ENCODE results near the gene INTS6L.

The INTS6L gene, protein sequence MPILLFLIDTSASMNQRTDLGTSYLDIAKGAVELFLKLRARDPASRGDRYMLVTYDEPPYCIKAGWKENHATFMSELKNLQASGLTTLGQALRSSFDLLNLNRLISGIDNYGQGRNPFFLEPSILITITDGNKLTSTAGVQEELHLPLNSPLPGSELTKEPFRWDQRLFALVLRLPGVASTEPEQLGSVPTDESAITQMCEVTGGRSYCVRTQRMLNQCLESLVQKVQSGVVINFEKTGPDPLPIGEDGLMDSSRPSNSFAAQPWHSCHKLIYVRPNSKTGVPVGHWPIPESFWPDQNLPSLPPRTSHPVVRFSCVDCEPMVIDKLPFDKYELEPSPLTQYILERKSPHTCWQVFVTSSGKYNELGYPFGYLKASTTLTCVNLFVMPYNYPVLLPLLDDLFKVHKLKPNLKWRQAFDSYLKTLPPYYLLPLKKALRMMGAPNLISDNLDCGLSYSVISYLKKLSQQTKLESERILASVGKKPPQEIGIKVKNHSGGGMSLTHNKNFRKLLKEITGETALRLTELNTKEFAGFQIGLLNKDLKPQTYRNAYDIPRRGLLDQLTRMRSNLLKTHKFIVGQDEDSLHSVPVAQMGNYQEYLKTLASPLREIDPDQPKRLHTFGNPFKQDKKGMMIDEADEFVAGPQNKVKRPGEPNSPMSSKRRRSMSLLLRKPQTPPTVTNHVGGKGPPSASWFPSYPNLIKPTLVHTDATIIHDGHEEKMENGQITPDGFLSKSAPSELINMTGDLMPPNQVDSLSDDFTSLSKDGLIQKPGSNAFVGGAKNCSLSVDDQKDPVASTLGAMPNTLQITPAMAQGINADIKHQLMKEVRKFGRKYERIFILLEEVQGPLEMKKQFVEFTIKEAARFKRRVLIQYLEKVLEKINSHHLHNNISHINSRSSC

GRCh38 chrX:135520553-135521404 is at the start of gene INTS6L:
Gene INTS6L, plus strand, starts transcription at chrX:135520660. Its CDS starts 333 bp downstream, at chrX:135520993.
- peak; percentile 73 for DNase-seq (ENCODE audit: low read depth)

DNA sequence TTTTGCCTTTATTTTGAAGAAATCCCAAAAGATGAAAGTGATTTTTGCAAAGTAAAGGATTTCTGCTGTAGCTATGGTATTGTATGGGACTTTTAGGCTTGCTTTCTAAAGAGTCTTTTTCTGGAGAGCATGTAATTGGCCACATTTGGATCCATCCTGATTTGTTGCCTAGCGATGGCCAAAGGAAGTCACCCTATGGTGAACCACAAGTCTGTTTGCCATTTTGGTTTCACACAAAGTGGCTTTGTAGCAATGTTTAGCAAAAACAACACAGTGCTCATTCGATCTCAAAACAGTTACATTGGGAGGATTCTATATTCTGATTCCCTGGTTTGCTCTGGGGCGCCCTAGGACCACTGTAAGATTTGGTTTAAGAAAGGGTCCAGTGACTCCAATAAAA is 44.1 kb upstream of the INTS6L start:
- DNase-seq (ENCODE audit: low read depth), result no peak

GRCh38 chrX:135477576-135477975 is 42.9 kb upstream of the INTS6L start:
- DNase-seq (ENCODE audit: low read depth), result peak; percentile 2

- no peak for DNase-seq (ENCODE audit: low read depth)
These were observed 40.4 kb upstream of the INTS6L start for GRCh38 chrX:135480076-135480475.

- no peak for DNase-seq (ENCODE audit: low read depth)
These were observed 38.7 kb upstream of the INTS6L start for GRCh38 chrX:135481696-135482179.

DNA sequence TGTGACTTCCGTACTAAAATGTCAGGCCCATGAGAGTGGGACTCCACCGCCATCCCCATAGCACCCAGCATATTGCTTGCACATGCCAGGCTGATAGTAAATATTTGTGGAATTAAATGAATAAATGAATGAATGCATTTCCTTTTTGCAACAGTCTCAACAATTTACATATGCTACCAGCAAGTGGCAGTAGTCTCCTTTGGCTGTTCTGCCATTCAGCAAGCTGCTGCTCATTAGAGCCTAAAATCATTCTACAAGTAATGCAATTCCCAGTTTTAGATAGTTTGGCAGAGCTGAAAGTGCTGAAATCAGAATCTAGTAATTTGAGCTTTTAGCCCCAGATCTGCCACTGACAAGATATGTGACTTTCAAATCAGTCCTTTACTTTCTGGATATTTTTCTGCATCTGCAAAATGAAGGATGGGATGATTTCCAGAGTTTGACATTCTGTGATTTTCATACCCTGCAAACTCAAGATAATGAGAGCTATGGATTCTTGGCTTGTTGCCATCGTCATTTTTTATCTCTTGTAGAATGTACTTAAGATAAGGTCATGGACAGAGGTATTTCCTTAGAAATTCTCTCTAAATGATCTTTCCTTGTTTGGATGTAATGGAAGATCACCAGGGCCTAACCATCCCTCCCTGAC is 35.7 kb upstream of the INTS6L start:
- no peak for DNase-seq (ENCODE audit: low read depth)

- DNase-seq (ENCODE audit: low read depth), result no peak
These were observed 30.9 kb upstream of the INTS6L start for GRCh38 chrX:135489542-135489941.

DNA sequence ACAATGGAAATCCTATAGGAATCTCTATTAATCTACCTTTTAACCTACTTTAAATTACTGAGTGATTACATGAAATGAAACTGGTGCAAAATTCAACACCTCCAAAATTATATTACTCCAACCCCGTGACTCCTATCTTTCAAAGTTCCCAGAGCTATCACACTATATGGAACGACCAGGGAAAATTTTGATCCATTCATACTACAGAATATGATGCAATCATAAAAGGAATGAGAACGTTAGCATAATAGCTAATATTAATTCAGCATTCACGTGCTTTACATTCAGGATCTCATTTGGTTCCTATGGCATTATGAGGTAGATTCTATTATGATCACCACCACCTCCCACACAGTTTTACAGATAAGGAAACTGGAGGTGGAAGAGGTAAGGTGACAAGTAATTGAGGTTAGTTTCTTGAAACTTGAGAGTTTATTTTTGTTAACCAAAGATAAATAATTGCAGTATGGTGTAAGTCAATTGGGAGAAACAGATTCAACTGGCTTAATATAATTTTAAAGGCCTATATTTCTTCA is 29.4 kb upstream of the INTS6L start:
- no peak for DNase-seq (ENCODE audit: low read depth)

GRCh38 chrX:135494453-135494852 is 26.0 kb upstream of the INTS6L start:
- no peak for DNase-seq (ENCODE audit: low read depth)

DNA sequence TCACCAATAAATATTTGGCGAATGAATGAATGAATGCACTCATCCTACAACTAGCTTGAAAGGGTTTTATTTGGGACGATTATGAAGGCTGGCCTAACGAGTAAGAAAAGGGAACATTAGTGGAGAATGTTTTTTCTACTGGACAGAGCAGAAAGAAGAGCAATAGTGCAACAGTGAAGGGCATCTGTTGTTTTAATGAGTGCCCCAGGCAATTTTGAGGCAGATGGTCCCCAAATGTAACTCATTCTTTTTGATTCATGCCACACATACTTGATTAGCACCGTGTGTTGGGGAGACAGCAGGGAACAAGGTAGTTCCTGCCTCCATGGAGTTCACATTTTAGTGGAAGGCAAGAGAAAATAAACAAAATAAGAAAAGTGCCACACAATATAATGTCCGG is 22.7 kb upstream of the INTS6L start:
- no peak for DNase-seq (ENCODE audit: low read depth)

DNA sequence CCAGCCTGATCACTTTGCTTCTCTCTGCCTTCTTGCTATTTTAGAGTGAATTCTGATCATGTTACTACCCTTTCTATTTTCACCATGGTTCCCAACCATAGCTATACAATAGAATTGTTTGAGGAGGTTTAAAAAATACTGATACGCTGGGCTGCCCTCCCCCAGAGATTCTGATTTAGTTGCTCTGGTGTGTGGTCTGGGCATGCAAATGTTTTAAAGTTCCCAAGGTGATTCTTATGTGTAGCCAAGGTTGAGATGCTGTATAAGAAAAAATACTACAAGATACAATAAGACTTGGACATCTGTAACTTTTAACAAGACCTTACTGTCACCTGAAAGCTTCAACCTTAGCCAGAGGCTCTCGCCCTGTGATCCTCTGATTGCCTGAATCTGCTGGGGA is 22.2 kb upstream of the INTS6L start:
- no peak for DNase-seq (ENCODE audit: low read depth)

DNA sequence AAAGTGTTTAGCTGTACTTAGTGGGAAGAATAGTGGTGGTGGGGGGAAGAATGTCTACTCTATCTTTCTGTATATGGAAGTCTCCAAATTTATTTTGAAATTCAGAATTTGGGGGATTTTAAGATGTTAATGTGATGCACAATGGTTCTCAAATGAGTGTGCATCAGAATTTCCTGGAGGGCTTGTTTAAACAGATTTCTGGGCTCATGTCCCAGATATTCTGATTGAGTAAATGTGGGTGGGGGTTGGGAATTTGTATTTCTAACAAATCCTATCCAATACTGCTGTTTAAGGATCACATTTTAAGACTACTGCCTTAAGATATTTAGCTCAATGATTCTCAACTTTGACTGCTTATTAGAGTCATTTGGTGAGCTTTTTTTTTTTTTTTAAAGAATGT is 15.1 kb upstream of the INTS6L start:
- DNase-seq (ENCODE audit: low read depth), result no peak

DNA sequence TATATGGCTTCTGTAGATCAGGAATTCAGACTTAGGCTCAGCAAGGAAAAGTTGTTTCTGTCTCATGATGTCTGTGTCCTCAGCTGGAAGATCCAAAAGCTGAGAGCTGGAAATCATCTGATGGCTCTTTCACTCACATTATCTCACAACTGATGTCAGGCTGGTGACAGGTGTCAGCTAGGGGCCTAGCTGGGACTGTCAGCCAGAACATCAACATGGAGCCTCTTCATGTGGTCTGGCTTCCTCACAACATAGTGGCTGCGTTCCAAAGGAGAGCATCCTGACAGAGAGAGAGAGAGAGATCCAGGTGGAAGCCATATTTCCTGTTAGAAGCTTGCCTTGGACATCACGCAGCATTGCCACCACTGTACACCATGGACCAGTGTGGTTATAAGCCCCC is 10.6 kb upstream of the INTS6L start:
- DNase-seq (ENCODE audit: low read depth), result no peak

GRCh38 chrX:135512508-135513129 is 7.8 kb upstream of the INTS6L start:
- no peak for DNase-seq (ENCODE audit: low read depth)

GRCh38 chrX:135513130-135513515 is 7.3 kb upstream of the INTS6L start:
- no peak for DNase-seq (ENCODE audit: low read depth)

GRCh38 chrX:135516376-135516775 is 4.1 kb upstream of the INTS6L start:
- no peak for DNase-seq (ENCODE audit: low read depth)

DNA sequence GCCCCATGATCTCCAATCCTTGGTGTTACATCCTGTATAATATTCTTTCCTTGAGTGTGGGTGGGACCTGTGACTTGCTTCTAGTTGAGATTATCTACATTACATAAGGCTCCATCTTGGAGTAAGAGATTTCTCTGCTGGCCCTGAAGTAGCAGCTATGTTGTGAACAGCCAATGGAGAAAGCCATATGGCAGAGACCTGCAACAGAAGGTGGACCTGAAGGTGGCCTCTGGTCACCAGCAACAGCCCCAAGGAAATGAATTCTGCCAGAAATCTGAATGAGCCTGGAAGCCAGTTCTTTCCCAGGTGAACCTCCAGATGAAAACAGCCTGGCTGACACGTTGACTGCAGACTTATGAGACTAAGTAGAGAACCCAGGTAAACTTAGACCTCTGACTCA is 2.3 kb upstream of the INTS6L start:
- DNase-seq (ENCODE audit: low read depth), result no peak

- no peak for DNase-seq (ENCODE audit: low read depth)
These were observed 373 bp upstream of the INTS6L start for GRCh38 chrX:135520022-135520552.

- DNase-seq (ENCODE audit: low read depth), result peak; percentile 59
These were observed 1.1 kb downstream of the INTS6L start for GRCh38 chrX:135521405-135522131.

DNA sequence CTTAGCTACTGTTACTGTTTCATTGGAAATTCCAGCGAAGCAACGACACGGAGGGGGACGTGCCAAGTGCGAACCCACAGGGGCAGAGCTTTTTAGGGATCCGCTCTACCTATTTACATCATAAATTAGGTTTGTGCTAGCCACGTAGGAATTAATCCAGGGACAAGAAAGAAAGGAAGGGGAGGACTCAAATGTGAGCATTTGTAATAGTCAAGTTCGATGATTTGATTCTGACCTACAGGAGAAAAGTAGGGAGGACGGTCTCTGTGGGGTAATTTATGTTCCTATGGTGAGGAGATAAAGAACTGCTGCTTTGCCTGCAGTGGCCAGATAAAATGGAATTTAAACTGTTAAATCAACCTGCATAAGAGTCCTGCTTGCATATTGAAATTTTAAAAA is 1.7 kb downstream of the INTS6L start:
- DNase-seq (ENCODE audit: low read depth), result no peak

Data from stimulated activated CD8-positive, alpha-beta memory T cell treated with anti-CD3 and anti-CD28 coated beads, Interleukin-12 subunit alpha, Interleukin-12 subunit beta, amount 100 ng/mL, for 1 hour (primary cell).